OCI-LY3 (cell line): Measurements from ENCODE around the gene SDK1.

ENCODE experiments used
- H2AFZ ChIP-seq: fragments of 200-600, 300-600 bp; shearing (Covaris generic); 2 replicates; pipeline ENCODE4 v1.6.0; 2014; ENCODE audit warnings: antibody characterized with exemption, low read depth, low read length
- H3K27ac ChIP-seq: fragments of 200-600, 300-600 bp; sonication (generic); 2 replicates; pipeline ENCODE4 v1.5.1; 2014; ENCODE audit warnings: mild to moderate bottlenecking, low read length, moderate library complexity, mixed read lengths
- H3K27me3 ChIP-seq: fragments of 200-600, 300-600 bp; sonication (generic); 2 replicates; pipeline ENCODE4 v1.6.1; 2014; ENCODE audit warnings: low read depth, low read length, mixed read lengths
- H3K36me3 ChIP-seq: fragments of 200-600, 300-600 bp; sonication (generic); replicated peaks from 2 replicates; pipeline ENCODE3; 2014; ENCODE audit warnings: low read depth, low read length, mixed read lengths
- H3K4me1 ChIP-seq: fragments of 300-600, 200-600 bp; sonication (generic); 2 replicates; pipeline ENCODE4 v1.6.1; 2014; ENCODE audit warnings: low read length, mixed read lengths
- H3K4me2 ChIP-seq: fragments of 200-600, 300-600 bp; sonication (generic); 2 replicates; pipeline ENCODE4 v1.6.1; 2014; ENCODE audit warnings: low read length, mixed read lengths
- H3K4me3 ChIP-seq: fragments of 300-600, 200-600 bp; sonication (generic); 2 replicates; pipeline ENCODE4 v1.5.1; 2014; ENCODE audit warnings: antibody characterized with exemption, mild to moderate bottlenecking, low read length, moderate library complexity
- H3K79me2 ChIP-seq: fragments of 300-600, 200-600 bp; shearing (Covaris generic); 2 replicates; pipeline ENCODE4 v1.6.1; 2014; ENCODE audit warnings: mild to moderate bottlenecking, low read length, mixed read lengths
- H3K9ac ChIP-seq: fragments of 300-600, 200-600 bp; shearing (Covaris generic); 2 replicates; pipeline ENCODE4 v1.6.0; 2014; ENCODE audit warnings: mild to moderate bottlenecking, low read length, moderate library complexity
- H3K9me3 ChIP-seq: fragments of 200-600, 300-600 bp; shearing (Covaris generic); 2 replicates; pipeline ENCODE4 v1.6.1; 2014; ENCODE audit warnings: low read length, mixed read lengths; ENCODE audit not compliant: insufficient read depth
- H4K20me1 ChIP-seq: fragments of 200-600, 300-600 bp; sonication (generic); 2 replicates; pipeline ENCODE4 v1.6.1; 2016; ENCODE audit warnings: low read length, mixed read lengths; ENCODE audit not compliant: insufficient read depth
- CTCF ChIP-seq: fragments of 200-600, 300-600 bp; sonication (generic); IDR thresholded peaks from 2 replicates; pipeline ENCODE4 v1.5.1; 2014; ENCODE audit warnings: antibody characterized with exemption, low read length, low read depth
- EZH2phosphoT487 ChIP-seq: fragments of 200-600 bp; shearing (Covaris generic); IDR thresholded peaks from 2 replicates; pipeline ENCODE4 v1.6.1; 2018; ENCODE audit warnings: antibody characterized with exemption, mixed run types, low read depth

The SDK1 gene

GRCh38 chr7:3451701-3452100 lies 150.6 kb downstream of the SDK1 start:
- Histone ChIP-seq H3K4me3 (no peak overlapping the region), H4K20me1 (no peaks in the 10 kb centered on the region), H3K36me3 (no peaks in the 10 kb centered on the region), H3K4me2 (no peak overlapping the region), H3K27ac (no peak overlapping the region), H3K9ac (no peak overlapping the region), H3K79me2 (no peaks in the 10 kb centered on the region), H3K4me1 (no peaks in the 10 kb centered on the region), H2AFZ (no peak overlapping the region), H3K9me3 (no peaks in the 10 kb centered on the region), H3K27me3 (no peaks in the 10 kb centered on the region)
- TF ChIP-seq EZH2phosphoT487 (no peak), CTCF (no peak)

GRCh38 chr7:3453398-3453797 lies 152.3 kb downstream of the SDK1 start:
- TF ChIP-seq EZH2phosphoT487, result no peak
- no peak for TF ChIP-seq CTCF
- H3K27me3 ChIP-seq, result no peaks in the 10 kb centered on the region
- H4K20me1 ChIP-seq, result no peaks in the 10 kb centered on the region
- H3K27ac ChIP-seq, result no peak overlapping the region
- H3K36me3 ChIP-seq, result no peaks in the 10 kb centered on the region
- no peaks in the 10 kb centered on the region for H3K4me1 ChIP-seq
- H3K79me2 ChIP-seq, result no peaks in the 10 kb centered on the region
- H3K4me3 ChIP-seq, result no peak overlapping the region
- no peak overlapping the region for H3K9ac ChIP-seq
- H2AFZ ChIP-seq, result no peak overlapping the region
- no peak overlapping the region for H3K4me2 ChIP-seq
- no peaks in the 10 kb centered on the region for H3K9me3 ChIP-seq

- TF ChIP-seq EZH2phosphoT487, result no peak
- TF ChIP-seq CTCF, result no peak
- H3K9ac ChIP-seq, result no peak overlapping the region
- H3K27ac ChIP-seq, result no peak overlapping the region
- no peaks in the 10 kb centered on the region for H3K9me3 ChIP-seq
- H3K4me2 ChIP-seq, result no peak overlapping the region
- no peaks in the 10 kb centered on the region for H3K79me2 ChIP-seq
- no peaks in the 10 kb centered on the region for H3K36me3 ChIP-seq
- no peak overlapping the region for H2AFZ ChIP-seq
- H4K20me1 ChIP-seq, result no peaks in the 10 kb centered on the region
- H3K27me3 ChIP-seq, result no peaks in the 10 kb centered on the region
- no peaks in the 10 kb centered on the region for H3K4me1 ChIP-seq
- H3K4me3 ChIP-seq, result no peak overlapping the region
These were observed 154.9 kb downstream of the SDK1 start for GRCh38 chr7:3455806-3456595.

- H3K36me3 ChIP-seq, result no peaks in the 10 kb centered on the region
- no peak overlapping the region for H3K4me3 ChIP-seq
- no peaks in the 10 kb centered on the region for H4K20me1 ChIP-seq
- H3K27me3 ChIP-seq, result no peaks in the 10 kb centered on the region
- H2AFZ ChIP-seq, result no peak overlapping the region
- H3K9ac ChIP-seq, result no peak overlapping the region
- H3K27ac ChIP-seq, result no peak overlapping the region
- TF ChIP-seq CTCF (no peak), EZH2phosphoT487 (no peak)
- no peaks in the 10 kb centered on the region for H3K4me1 ChIP-seq
- H3K79me2 ChIP-seq, result no peaks in the 10 kb centered on the region
- H3K9me3 ChIP-seq, result no peaks in the 10 kb centered on the region
- H3K4me2 ChIP-seq, result no peak overlapping the region
These were observed 158.1 kb downstream of the SDK1 start for GRCh38 chr7:3459111-3459510.
